ENCODE measurements around the gene LGALS16.
"Not testable (repeated sequence)": the region's sequence is repeated elsewhere in the genome, so short reads cannot be mapped to it uniquely, and the experiment has no call there.

LGALS16 gene

GRCh38 chr19:39679056-39679790 lies 23.5 kb downstream of the LGALS16 start:
- no peak for DNase-seq

GRCh38 chr19:39679791-39680168 lies 24.1 kb downstream of the LGALS16 start:
- DNase-seq = no peak

GRCh38 chr19:39680593-39680992 lies 24.9 kb downstream of the LGALS16 start:
- no peak for DNase-seq

GRCh38 chr19:39681416-39681815 lies 25.7 kb downstream of the LGALS16 start:
- DNase-seq = no peak

- DNase-seq = no peak
These were observed 28.6 kb downstream of the LGALS16 start for GRCh38 chr19:39684267-39684666.

GRCh38 chr19:39686739-39687138 lies 31.0 kb downstream of the LGALS16 start:
- no peak for DNase-seq

- not testable (repeated sequence) for DNase-seq
These were observed 32.9 kb downstream of the LGALS16 start for GRCh38 chr19:39688637-39689036.

GRCh38 chr19:39692166-39692565 lies 36.5 kb downstream of the LGALS16 start:
- no peak for DNase-seq

- DNase-seq = no peak
These were observed 37.1 kb downstream of the LGALS16 start for GRCh38 chr19:39692822-39693221.

- DNase-seq = no peak
These were observed 40.0 kb downstream of the LGALS16 start for GRCh38 chr19:39695759-39696158.

- no peak for DNase-seq
These were observed 40.7 kb downstream of the LGALS16 start for GRCh38 chr19:39696387-39696786.

- no peak for DNase-seq
These were observed 42.8 kb downstream of the LGALS16 start for GRCh38 chr19:39698535-39698934.

- no peak for DNase-seq
These were observed 45.6 kb downstream of the LGALS16 start for GRCh38 chr19:39701291-39701690.

- no peak for DNase-seq
These were observed 48.7 kb downstream of the LGALS16 start, which contains the start of gene LGALS14 for GRCh38 chr19:39704181-39705044. Gene LGALS14, plus strand, starts transcription at chr19:39704481. Its CDS starts 48 bp downstream, at chr19:39704529.

GRCh38 chr19:39705578-39706188 lies 50.0 kb downstream of the LGALS16 start:
- no peak for DNase-seq

GRCh38 chr19:39708594-39708993 lies 52.9 kb downstream of the LGALS16 start:
- no peak for DNase-seq

GRCh38 chr19:39709026-39709872 lies 53.5 kb downstream of the LGALS16 start:
- DNase-seq = no peak

Data from T-helper 9 cell (primary cell).